ENCODE measurements around the gene KIF26B.
"Not testable (repeated sequence)": the region's sequence is repeated elsewhere in the genome, so short reads cannot be mapped to it uniquely, and the experiment has no call there.

The KIF26B gene

DNA sequence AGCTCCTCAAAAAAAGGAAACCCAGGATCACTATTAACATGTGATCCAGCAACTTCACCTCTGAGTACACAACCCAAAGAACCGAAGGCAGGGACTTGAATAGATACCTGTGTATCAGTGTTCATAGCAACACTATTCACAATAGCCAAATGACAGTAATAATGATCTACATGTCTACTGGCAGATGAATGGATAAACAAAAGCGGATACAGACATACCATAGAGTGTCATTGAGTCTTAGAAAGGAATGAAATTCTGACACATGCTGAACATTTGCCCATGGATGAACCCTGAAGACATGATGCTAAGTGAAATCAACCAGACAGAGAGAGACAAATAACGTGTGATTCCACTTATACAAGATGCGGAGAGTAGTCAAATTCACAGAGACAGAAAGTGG lies 564.2 kb downstream of the KIF26B start:
- no peak for DNase-seq

DNA sequence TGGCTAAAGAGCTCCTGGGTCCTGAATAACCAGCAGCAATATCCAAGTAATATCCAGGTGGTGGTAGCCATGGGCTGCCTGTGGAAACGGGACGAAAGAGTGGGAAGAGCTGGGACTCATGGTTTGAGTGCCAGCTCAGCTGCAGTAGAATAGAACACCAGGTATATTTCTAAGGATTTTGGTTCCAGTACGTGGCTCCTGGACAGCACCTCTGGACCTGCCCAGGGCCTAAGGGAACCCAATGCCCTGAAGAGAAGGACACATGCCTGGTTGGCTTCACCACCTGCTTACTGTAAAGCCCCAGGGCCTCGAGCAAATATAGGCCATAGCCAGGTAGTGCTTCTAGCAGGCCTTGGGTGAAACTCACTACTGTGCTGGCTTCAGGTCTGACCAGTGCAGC lies 566.7 kb downstream of the KIF26B start:
- DNase-seq, result no peak

DNA sequence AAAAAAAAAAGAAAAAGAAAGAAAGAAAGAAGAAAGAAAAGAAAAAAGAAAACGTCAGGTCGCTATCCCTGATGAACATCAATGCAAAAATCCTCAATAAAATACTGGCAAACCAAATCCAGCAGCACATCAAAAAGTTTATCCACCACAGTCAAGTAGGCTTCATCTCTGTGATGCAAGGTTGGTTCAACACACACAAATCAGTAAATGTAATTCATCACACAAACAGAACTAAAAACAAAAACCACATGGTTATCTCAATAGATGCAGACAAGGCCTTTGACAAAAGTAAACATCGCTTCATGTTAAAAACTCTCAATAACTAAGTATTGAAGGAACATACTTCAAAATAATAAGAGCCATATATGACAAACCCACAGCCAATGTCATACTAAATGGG lies 573.2 kb downstream of the KIF26B start:
- not testable (repeated sequence) for DNase-seq

DNA sequence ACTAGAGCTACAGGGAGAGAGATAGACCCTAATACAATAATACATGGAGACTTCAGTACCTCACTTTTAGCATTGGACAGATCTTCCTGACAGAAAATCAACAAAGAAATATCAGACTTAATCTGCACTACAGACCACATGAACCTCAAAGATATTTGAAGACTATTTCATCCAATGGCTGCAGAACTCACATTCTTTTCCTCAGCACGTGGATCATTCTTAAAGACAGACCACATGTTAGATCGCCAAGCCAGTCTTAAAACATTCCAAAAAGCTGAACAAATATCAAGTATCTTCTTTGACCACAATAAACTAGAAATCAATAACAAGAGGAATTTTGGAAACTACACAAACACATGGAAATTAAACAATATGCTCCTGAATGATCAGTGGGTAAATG lies 576.0 kb downstream of the KIF26B start:
- DNase-seq, result no peak

DNA sequence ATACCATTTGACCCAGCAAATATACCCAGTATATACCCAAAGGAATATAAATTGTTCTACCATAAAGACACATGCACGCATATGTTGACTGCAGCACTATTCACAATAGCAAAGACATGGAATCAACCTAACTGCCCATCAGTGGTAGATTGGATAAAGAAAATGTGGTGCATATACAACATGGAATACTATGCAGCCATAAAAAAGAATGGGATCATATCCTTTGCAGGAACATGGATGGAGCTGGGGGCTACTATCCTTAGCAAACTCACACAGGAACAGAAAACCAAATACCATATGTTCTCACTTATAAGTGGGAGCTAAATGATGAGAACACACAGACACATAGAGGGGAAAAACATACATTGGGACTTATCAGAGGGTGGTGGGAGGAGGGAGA lies 585.6 kb downstream of the KIF26B start:
- not testable (repeated sequence) for DNase-seq

DNA sequence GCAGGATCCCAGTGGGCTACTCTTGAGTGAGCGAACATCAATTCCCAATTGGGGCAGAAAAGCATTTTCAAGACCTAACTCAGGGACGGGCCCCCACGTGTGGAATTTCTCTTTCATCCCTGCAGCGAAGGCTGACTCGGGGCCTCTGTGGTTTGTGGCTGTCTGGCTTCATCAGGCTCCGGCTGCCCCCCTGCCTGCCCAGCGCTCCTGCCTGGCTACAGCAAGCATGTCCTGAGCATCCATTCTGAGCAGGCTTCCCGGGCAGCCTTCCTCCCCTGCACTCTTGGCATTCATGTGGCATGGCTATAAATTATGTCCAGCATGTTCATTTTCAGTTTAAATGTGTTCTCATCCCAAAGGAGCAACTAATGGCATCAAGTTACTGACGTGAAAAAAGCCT lies 588.1 kb downstream of the KIF26B start:
- DNase-seq, result no peak

DNA sequence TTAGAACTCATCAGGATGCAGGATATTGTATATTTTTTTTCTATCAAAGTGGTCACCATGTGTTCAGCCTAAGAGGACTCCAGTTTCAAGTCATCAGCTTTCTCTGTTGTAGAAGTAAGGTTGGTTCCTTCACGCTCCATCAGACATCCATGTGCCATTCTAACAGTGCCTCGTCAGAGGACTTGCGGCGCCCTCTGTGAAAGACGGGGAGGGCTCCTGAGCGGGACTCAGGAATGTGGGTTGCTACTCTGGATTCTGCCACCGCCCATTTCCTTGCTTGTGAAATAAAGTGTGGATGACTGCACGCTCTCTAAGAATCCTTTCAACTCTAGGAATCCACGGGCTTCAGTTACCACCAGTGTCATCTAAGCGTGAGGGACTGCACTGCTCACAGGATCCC lies 593.5 kb downstream of the KIF26B start:
- DNase-seq, result no peak

DNA sequence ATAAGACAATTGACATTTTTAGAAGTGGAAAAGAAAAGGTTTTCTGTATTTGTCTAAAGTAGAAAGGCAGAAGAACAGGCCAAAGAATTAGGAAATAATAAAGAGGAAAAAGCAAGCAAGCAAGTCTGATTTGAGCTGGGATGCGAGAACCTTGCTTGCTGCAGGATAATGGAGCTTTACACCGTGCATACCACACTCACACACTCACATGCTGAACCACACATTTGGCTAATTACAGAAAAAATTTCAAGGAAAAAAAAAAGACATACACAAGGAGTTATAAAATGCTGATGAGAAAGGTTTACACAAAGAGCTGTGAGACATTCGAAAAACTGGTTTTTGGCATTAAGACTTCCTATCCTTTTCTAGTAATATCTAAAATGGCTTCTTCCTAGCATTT lies 593.9 kb downstream of the KIF26B start:
- no peak for DNase-seq

DNA sequence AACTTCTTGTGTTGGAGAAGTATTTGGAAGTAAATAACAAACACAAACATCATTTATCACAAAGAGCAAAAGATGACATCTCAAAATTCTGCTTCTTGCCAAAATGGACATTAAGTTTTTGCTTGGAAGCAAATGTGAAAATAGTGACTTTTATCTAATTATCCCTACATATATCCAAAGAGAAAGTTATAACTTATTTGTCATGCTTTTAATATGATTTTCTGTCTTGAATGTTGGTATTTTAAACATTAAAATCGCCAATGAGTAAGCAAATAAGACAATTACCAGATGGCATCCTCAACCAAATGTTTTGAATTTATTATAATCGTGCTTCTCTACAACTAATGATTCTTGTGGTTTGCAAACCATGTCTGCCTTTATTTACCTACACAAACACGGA lies 594.3 kb downstream of the KIF26B start:
- no peak for DNase-seq

DNA sequence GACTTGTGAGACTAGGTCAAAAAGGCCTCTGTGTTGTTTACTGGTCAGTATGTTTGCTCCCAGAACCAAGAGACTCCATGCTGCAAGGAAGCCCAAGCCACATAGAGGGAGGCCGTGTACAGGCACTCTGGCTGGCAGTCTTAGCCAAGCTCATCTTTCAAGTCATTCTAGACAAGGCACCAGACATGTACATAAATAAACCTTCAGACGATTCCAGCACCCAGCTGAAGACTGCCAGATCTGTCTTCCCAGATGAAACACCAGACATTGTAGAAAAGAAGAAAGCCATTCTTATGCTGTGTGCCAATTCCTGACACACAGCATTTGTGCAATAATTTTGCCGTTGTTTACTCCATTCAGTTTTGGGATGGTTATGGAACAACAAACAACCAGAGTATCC lies 595.5 kb downstream of the KIF26B start:
- DNase-seq, result no peak

DNA sequence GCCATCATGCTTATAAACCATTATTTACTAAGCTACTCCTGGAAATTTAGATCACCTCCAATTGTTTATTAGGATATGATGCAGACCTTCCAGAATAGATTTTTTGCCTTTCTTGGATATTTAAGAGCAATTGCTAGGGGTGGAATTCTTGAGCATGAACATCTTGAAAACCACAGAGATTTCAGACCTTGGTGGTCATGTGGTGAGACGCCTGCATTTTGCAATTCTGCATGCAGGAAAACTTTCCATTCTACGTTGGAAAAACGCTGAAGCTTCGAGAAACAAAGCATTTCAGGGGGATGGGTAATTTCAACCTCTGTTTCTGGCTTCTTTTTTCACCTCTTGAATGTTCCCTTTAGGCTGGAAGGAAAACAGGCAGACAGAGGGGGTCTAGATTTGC lies 596.3 kb downstream of the KIF26B start:
- DNase-seq, result no peak

DNA sequence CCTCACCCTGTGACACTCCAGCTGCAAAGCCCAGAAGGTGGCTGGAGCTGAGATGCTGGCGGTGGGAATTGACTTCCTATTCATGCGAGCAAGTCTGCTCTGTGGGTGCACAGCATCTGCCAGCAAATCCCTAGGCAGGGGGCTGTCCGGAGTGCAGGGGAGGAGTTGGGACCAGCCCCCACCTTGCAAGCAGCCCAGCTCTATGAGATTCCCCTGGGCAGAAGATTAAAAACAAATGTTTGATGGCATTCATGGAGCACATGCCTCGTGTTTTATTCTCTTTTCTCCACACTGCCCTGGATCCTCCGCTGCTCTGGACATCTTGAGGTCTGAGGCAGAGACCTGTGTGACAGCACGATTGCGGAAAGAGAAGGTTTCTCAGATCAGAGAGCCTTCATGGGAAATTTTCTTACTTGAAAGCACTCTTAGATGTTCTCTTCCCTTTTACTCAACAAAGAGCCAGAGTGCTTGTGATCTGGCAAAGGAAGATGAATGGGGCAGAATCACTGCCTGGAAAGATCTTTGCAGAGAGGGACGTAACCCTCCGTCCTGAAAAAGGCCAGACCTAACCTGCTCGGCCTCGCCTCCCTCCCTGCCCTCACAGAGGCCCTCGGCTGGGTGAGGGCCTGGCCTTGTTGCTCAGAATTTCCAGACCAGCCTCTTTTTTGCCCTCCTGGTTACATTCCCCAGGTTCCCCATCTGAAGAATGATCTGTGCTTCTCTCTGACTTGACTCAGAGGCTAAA lies 597.1 kb downstream of the KIF26B start:
- DNase-seq, result no peak

DNA sequence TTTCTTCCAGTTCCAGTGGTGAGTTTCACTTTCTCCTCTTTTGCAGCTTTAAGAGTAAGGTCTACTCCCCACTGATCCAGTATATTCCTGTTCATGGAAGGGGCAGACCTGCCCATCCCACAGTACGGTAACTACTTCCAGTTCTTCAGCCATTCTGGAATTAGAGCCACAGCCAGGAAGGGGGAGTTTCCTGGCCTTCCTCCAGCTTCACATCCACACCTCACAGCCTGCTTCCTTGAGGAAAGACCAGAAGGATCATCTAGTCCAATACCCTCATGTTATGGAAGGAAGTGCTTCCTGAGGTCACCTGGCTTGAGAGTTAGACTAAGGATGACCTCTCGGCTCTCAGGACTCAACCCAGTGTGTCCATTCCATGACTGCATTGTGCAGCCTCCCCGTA lies 597.8 kb downstream of the KIF26B start:
- no peak for DNase-seq

DNA sequence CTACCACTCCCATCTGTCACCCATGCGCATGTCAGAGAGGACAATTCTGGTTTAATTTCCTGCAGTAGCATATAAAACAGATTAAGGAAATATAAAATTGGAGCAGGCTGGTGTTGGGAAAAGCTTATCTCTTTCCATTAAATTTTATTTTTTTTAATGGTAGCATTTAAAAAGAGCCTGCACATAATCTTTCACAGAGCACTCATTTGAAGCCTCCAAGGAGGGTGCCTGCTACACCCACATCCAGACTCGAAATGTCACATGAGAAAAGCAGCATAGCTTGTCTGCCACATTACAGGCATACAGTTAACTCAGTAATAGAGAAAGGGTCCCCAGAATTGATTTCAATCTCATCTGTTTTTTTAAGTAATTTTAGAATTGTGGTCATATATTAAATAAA lies 599.0 kb downstream of the KIF26B start:
- no peak for DNase-seq

DNA sequence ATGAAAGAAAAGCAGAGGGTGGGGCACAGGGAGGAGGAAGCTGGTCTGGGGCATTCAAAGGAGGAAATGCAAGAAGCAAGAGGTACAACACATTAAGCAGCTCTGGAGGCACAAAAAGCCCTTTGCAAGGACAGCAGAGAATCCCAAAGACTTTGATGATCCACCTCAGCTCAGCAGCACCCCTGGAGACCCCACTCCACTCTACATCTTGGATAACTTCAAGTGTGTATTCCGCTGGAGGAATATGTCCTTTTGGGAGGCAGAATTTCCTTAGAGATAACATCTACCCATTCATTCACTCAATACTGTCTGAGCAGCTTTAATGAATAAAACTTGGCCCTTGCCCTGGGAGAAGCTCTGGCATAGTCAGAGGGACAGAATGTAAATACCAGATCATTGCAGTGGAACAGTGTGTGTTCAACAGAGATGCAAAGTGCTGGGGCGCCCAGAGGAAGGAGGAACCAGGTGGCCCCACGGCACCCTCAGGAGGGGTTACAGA lies 599.7 kb downstream of the KIF26B start:
- DNase-seq, result no peak

Measured in stimulated activated CD8-positive, alpha-beta memory T cell treated with anti-CD3 and anti-CD28 coated beads, Interleukin-4, amount 100 ng/mL, for 48 hours (primary cell).